GM23338 (cell line): ENCODE measurements around the gene TMEM63C. TPM values are rescaled to one million over a fixed set of nuclear protein-coding genes. Genes with fewer than 3 reads are reported as not detected.

Experiments
- ATAC-seq: fragments of 200-7000 bp; cut with Tn5 transposase; 3 replicates; pipeline ENCODE4 v1.9.1; 2020
- DNase-seq: peaks from one replicate; pipeline ENCODE4 v3.0.0-alpha.2; 2015; ENCODE audit warnings: low spot score
- H2AFZ ChIP-seq: fragments of 200-600 bp; sonication (generic); 2 replicates; pipeline ENCODE4 v1.8.0; 2016; ENCODE audit warnings: antibody characterized with exemption, mild to moderate bottlenecking, moderate library complexity
- H3F3A ChIP-seq: fragments of 200-600 bp; sonication (generic); replicated peaks from 2 replicates; pipeline ENCODE4 v1.8.0; 2017; ENCODE audit warnings: antibody characterized with exemption, mixed run types, low read depth
- H3K27ac ChIP-seq: fragments of 200-600 bp; sonication (generic); 2 replicates; pipeline ENCODE4 v1.6.1; 2016; ENCODE audit warnings: low read depth
- H3K27me3 ChIP-seq: fragments of 200-600 bp; sonication (generic); 2 replicates; pipeline ENCODE4 v1.8.0; 2016; ENCODE audit warnings: mild to moderate bottlenecking, mixed run types, moderate library complexity; ENCODE audit not compliant: insufficient read depth
- H3K36me3 ChIP-seq: fragments of 200-600 bp; sonication (generic); 2 replicates; pipeline ENCODE4 v1.8.0; 2016; ENCODE audit warnings: mild to moderate bottlenecking; ENCODE audit not compliant: insufficient read depth
- H3K4me1 ChIP-seq: fragments of 200-600 bp; sonication (generic); 2 replicates; pipeline ENCODE4 v1.8.0; 2016; ENCODE audit warnings: mild to moderate bottlenecking, moderate library complexity; ENCODE audit not compliant: insufficient read depth
- H3K4me2 ChIP-seq: fragments of 200-600 bp; sonication (generic); 2 replicates; pipeline ENCODE4 v1.7.1; 2017; ENCODE audit warnings: mixed run types
- H3K4me3 ChIP-seq: fragments of 200-600 bp; sonication (generic); 2 replicates; pipeline ENCODE4 v1.6.1; 2016; ENCODE audit warnings: mixed run types
- H3K79me2 ChIP-seq: fragments of 200-600 bp; sonication (generic); replicated peaks from 2 replicates; pipeline ENCODE4 v1.8.0; 2017; ENCODE audit warnings: mild to moderate bottlenecking; ENCODE audit not compliant: insufficient read depth
- H3K9me2 ChIP-seq: fragments of 200-600 bp; sonication (generic); 2 replicates; pipeline ENCODE4 v1.8.0; 2017; ENCODE audit not compliant: insufficient read depth
- H4K20me1 ChIP-seq: fragments of 200-600 bp; sonication (generic); replicated peaks from 2 replicates; pipeline ENCODE4 v1.8.0; 2017; ENCODE audit warnings: mild to moderate bottlenecking; ENCODE audit not compliant: insufficient read depth
- H3K27ac Mint-ChIP-seq: 2 replicates; pipeline ENCODE4 v1.8.0; 2020; ENCODE audit warnings: inconsistent platforms, mild to moderate bottlenecking, moderate library complexity, mixed read lengths
- H3K27me3 Mint-ChIP-seq: 3 replicates; pipeline ENCODE4 v1.8.0; 2022; ENCODE audit warnings: low read depth, mild to moderate bottlenecking, moderate library complexity, mixed read lengths, inconsistent platforms; ENCODE audit not compliant: insufficient read depth, poor library complexity
- H3K36me3 Mint-ChIP-seq: 3 replicates; pipeline ENCODE4 v1.8.0; 2021; ENCODE audit warnings: low read depth, mild to moderate bottlenecking, inconsistent platforms, moderate library complexity, mixed read lengths
- H3K4me1 Mint-ChIP-seq: 3 replicates; pipeline ENCODE4 v1.8.0; 2020; ENCODE audit warnings: mild to moderate bottlenecking, inconsistent platforms, mixed read lengths
- H3K4me3 Mint-ChIP-seq: 3 replicates; pipeline ENCODE4 v1.8.0; 2021; ENCODE audit warnings: moderate library complexity, mild to moderate bottlenecking, inconsistent platforms, mixed read lengths
- H3K9me3 Mint-ChIP-seq: 3 replicates; pipeline ENCODE4 v1.8.0; 2020; ENCODE audit warnings: moderate library complexity, mild to moderate bottlenecking, inconsistent platforms, mixed read lengths
- CREB1 ChIP-seq: fragments of 250-450 bp; sonication (Bioruptor Pico); IDR thresholded peaks from 2 replicates; pipeline ENCODE4 v1.5.0; 2020; ENCODE audit warnings: low read depth, mild to moderate bottlenecking, moderate library complexity
- EZH2 ChIP-seq: fragments of 200-600 bp; sonication (generic); IDR thresholded peaks from one replicate; pipeline ENCODE4 v1.8.0; 2017; ENCODE audit warnings: antibody characterized with exemption, mild to moderate bottlenecking, low read depth; ENCODE audit not compliant: unreplicated experiment
- EZH2phosphoT487 ChIP-seq: fragments of 200-600 bp; sonication (generic); IDR thresholded peaks from one replicate; pipeline ENCODE4 v1.8.1; 2018; ENCODE audit warnings: antibody characterized with exemption; ENCODE audit not compliant: unreplicated experiment
- JUNB ChIP-seq: IDR thresholded peaks from one replicate; pipeline ENCODE4 v1.6.1; 2016; ENCODE audit warnings: antibody characterized with exemption; ENCODE audit not compliant: unreplicated experiment
- NANOG ChIP-seq: IDR thresholded peaks from 2 replicates; pipeline ENCODE4 v1.6.1; 2016; ENCODE audit warnings: antibody characterized with exemption, borderline replicate concordance
- POLR2AphosphoS5 ChIP-seq: IDR thresholded peaks from 2 replicates; pipeline ENCODE4 v1.6.1; 2016; ENCODE audit warnings: antibody characterized with exemption, low read depth
- STAT1 ChIP-seq: IDR thresholded peaks from one replicate; pipeline ENCODE4 v1.6.1; 2016; ENCODE audit warnings: antibody characterized with exemption; ENCODE audit not compliant: unreplicated experiment
- ZNF114 ChIP-seq: fragments of 250-450 bp; sonication (Bioruptor Pico); IDR thresholded peaks from 2 replicates; pipeline ENCODE4 v1.5.0; 2020; ENCODE audit warnings: mild to moderate bottlenecking, moderate library complexity
- ZNF331 ChIP-seq: fragments of 250-450 bp; sonication (Bioruptor Pico); IDR thresholded peaks from 2 replicates; pipeline ENCODE4 v1.5.0; 2020; ENCODE audit warnings: low read depth, mild to moderate bottlenecking, moderate library complexity
- polyA plus RNA-seq: library from polyadenylated mRNA; unstranded; fragments of >200 nt; fragmentation: Nextera tagmentation; extraction: Ambion mirVana; gene quantifications from 2 replicates; pipeline ENCODE4 v1.2.1, GENCODE V29; 2016
- total RNA-seq: library from RNA; depleted of rRNA; stranded (reverse); fragments of >200 nt; shearing (Covaris generic); gene quantifications from 2 replicates; pipeline ENCODE4 v1.2.3, GENCODE V29; 2014
- TF ChIP-seq, protein P1 (sequence below): IDR thresholded peaks from one replicate; pipeline ENCODE4 v1.6.1; 2018; ENCODE audit warnings: antibody characterized with exemption; ENCODE audit not compliant: unreplicated experiment
- TF ChIP-seq, protein P2 (sequence below), 2 experiments: fragments of 200-600 bp in 1 of 2; sonication (generic) in 1 of 2; conservative IDR thresholded peaks; 2 replicates each; pipeline versions ENCODE4 v1.5.1 to v1.6.1; 2016 to 2017; ENCODE audit warnings: antibody characterized with exemption in 2 of 2, low read depth in 2 of 2, mild to moderate bottlenecking in 2 of 2, moderate library complexity in 1 of 2
- TF ChIP-seq, protein P3 (sequence below): IDR thresholded peaks from 2 replicates; pipeline ENCODE4 v1.6.1; 2016; ENCODE audit warnings: antibody characterized with exemption

Gene TMEM63C
- total and polyA plus RNA-seq, 2 experiments from 2014 or later: 2.1 to 6.3 TPM

- Histone ChIP-seq H3K4me1 (peaks cover 40% of the 10 kb centered on the region), H3K4me2 (0 out of 2 replicates have a peak overlapping the region, but pooled peaks have one; percentile 43), H2AFZ (no peak overlapping the region), H3K9me2 (no peaks in the 10 kb centered on the region), H3K36me3 (no peaks in the 10 kb centered on the region), H3F3A (no peaks in the 10 kb centered on the region), H3K79me2 (no peaks in the 10 kb centered on the region), H3K4me3 (no peak overlapping the region), H4K20me1 (no peaks in the 10 kb centered on the region), H3K27me3 (no peaks in the 10 kb centered on the region), H3K27ac (no peak overlapping the region)
- Mint-ChIP-seq H3K9me3 (no peaks in the 10 kb centered on the region; the same call in 2 of the 3 replicates), H3K27me3 (peaks cover 18% of the 10 kb centered on the region), H3K36me3 (no peaks in the 10 kb centered on the region; the same call in 2 of the 3 replicates), H3K4me3 (no peak overlapping the region; the same call in 2 of the 3 replicates), H3K4me1 (peaks cover 45% of the 10 kb centered on the region), H3K27ac (no peak overlapping the region)
- ATAC-seq (no peak), DNase-seq (no peak)
- TF ChIP-seq, protein P1, sequence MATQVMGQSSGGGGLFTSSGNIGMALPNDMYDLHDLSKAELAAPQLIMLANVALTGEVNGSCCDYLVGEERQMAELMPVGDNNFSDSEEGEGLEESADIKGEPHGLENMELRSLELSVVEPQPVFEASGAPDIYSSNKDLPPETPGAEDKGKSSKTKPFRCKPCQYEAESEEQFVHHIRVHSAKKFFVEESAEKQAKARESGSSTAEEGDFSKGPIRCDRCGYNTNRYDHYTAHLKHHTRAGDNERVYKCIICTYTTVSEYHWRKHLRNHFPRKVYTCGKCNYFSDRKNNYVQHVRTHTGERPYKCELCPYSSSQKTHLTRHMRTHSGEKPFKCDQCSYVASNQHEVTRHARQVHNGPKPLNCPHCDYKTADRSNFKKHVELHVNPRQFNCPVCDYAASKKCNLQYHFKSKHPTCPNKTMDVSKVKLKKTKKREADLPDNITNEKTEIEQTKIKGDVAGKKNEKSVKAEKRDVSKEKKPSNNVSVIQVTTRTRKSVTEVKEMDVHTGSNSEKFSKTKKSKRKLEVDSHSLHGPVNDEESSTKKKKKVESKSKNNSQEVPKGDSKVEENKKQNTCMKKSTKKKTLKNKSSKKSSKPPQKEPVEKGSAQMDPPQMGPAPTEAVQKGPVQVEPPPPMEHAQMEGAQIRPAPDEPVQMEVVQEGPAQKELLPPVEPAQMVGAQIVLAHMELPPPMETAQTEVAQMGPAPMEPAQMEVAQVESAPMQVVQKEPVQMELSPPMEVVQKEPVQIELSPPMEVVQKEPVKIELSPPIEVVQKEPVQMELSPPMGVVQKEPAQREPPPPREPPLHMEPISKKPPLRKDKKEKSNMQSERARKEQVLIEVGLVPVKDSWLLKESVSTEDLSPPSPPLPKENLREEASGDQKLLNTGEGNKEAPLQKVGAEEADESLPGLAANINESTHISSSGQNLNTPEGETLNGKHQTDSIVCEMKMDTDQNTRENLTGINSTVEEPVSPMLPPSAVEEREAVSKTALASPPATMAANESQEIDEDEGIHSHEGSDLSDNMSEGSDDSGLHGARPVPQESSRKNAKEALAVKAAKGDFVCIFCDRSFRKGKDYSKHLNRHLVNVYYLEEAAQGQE: no peak
- TF ChIP-seq JUNB (no peak), EZH2phosphoT487 (no peak), CREB1 (CRISPR knock-in tag) (no peak), ZNF331 (no peak), POLR2AphosphoS5 (no peak), STAT1 (no peak), ZNF114 (CRISPR knock-in tag) (no peak), NANOG (no peak), EZH2 (no peak)
- TF ChIP-seq, protein P2, sequence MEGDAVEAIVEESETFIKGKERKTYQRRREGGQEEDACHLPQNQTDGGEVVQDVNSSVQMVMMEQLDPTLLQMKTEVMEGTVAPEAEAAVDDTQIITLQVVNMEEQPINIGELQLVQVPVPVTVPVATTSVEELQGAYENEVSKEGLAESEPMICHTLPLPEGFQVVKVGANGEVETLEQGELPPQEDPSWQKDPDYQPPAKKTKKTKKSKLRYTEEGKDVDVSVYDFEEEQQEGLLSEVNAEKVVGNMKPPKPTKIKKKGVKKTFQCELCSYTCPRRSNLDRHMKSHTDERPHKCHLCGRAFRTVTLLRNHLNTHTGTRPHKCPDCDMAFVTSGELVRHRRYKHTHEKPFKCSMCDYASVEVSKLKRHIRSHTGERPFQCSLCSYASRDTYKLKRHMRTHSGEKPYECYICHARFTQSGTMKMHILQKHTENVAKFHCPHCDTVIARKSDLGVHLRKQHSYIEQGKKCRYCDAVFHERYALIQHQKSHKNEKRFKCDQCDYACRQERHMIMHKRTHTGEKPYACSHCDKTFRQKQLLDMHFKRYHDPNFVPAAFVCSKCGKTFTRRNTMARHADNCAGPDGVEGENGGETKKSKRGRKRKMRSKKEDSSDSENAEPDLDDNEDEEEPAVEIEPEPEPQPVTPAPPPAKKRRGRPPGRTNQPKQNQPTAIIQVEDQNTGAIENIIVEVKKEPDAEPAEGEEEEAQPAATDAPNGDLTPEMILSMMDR (conservative IDR thresholded peaks at IDR 0.05; ENCODE audit: low read depth in 2 of 2): no peak
- TF ChIP-seq, protein P3, sequence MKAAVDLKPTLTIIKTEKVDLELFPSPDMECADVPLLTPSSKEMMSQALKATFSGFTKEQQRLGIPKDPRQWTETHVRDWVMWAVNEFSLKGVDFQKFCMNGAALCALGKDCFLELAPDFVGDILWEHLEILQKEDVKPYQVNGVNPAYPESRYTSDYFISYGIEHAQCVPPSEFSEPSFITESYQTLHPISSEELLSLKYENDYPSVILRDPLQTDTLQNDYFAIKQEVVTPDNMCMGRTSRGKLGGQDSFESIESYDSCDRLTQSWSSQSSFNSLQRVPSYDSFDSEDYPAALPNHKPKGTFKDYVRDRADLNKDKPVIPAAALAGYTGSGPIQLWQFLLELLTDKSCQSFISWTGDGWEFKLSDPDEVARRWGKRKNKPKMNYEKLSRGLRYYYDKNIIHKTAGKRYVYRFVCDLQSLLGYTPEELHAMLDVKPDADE: no peak
Measured at GRCh38 chr14:77220246-77221017, 38.8 kb downstream of the TMEM63C start.
